ENCODE results near the gene RAB3IL1.

The RAB3IL1 gene

GRCh38 chr11:61848631-61849030 is 68.7 kb downstream of the RAB3IL1 start:
- H4K20me1 ChIP-seq = peaks cover 0 to 81% (median 7%) of the 10 kb centered on the region in 11 experiments; a peak in 13 of 22 replicates
- no peak overlapping the region for H3K4me2 ChIP-seq
- peaks cover 95 to 98% (median 98%) of the 10 kb centered on the region in 11 experiments for H3K36me3 ChIP-seq
- TF ChIP-seq Cebpa-rat (IDR thresholded peaks at IDR 0.05) = no peak
- H3K9ac ChIP-seq = no peak overlapping the region
- H3K27me3 ChIP-seq = no peaks in the 10 kb centered on the region
- H3K4me1 ChIP-seq = peaks cover 0 to 16% (median 9%) of the 10 kb centered on the region in 10 experiments; a peak in 9 of 20 replicates
- H3K27ac ChIP-seq = no peak overlapping the region
- no peaks in the 10 kb centered on the region for H3K9me3 ChIP-seq (replicated peaks in 1 of 11)
- no peak overlapping the region for H3K4me3 ChIP-seq

GRCh38 chr11:61847914-61848581 is 69.3 kb downstream of the RAB3IL1 start:
- Histone ChIP-seq H3K36me3 (peaks cover 97 to 100% (median 99%) of the 10 kb centered on the region in 11 experiments), H3K4me1 (peaks cover 0 to 16% (median 8%) of the 10 kb centered on the region in 10 experiments; a peak in 8 of 20 replicates), H3K4me2 (no peak overlapping the region), H3K9me3 (replicated peaks in 1 of 11) (no peaks in the 10 kb centered on the region), H3K9ac (no peak overlapping the region), H3K27ac (no peak overlapping the region), H3K4me3 (no peak overlapping the region), H4K20me1 (peaks cover 0 to 81% (median 6%) of the 10 kb centered on the region in 11 experiments; a peak in 12 of 22 replicates), H3K27me3 (no peaks in the 10 kb centered on the region)
- TF ChIP-seq Cebpa-rat (IDR thresholded peaks at IDR 0.05) = no peak
